GM21360 (cell line): ENCODE data around the gene UBE2E3.

ENCODE experiments used
- ATAC-seq: cut with Tn5 transposase; IDR thresholded peaks from one replicate; pipeline ENCODE4 v1.9.1; 2021; ENCODE audit warnings: mild to moderate bottlenecking, moderate library complexity; ENCODE audit not compliant: unreplicated experiment

The UBE2E3 gene

GRCh38 chr2:180980106-180980942 lies at the start of gene UBE2E3:
Gene UBE2E3 (plus strand): TSS chr2:180980605. CDS start chr2:180982043, 1,438 bp downstream.
- ATAC-seq = peak; percentile 72

- no peak for ATAC-seq
Observed at GRCh38 chr2:180931841-180932240, 48.6 kb upstream of the UBE2E3 start.

DNA sequence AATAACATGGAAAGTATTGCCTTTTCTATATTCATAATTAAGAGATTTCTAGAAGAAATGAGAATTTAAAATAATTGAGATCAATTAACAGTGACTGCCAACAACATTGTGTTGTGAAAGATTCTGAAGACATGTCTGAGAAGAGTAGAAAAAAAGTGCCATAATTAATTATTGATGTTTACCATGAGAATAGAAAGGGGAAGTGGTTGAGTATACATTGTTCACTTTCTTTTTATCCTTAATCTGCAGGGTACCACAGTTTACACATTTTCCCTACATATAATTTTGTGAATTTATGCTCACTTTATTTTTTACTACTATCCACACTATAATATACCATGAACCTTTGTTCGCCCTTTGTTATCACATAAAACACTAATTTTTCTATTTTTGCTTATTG lies 47.1 kb upstream of the UBE2E3 start:
- ATAC-seq = no peak

DNA sequence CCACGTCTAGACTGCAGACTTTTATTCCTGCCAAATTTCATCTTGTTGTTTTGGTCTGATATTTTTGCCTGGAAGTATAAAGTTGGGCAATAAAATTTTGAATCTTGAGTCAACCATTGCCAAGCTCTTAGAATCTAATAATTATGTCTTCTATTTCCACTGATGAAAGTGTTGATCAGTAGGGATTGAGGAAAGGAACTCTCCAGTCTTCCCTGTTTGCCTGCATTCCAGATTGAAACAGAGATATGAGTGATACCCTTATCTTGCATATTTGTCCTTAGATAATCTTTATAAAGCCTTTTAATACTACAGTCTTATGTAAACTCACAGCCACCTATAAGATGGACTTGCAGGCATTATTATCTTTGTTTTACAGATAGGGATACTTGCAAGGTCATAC lies 45.5 kb upstream of the UBE2E3 start:
- ATAC-seq = no peak

DNA sequence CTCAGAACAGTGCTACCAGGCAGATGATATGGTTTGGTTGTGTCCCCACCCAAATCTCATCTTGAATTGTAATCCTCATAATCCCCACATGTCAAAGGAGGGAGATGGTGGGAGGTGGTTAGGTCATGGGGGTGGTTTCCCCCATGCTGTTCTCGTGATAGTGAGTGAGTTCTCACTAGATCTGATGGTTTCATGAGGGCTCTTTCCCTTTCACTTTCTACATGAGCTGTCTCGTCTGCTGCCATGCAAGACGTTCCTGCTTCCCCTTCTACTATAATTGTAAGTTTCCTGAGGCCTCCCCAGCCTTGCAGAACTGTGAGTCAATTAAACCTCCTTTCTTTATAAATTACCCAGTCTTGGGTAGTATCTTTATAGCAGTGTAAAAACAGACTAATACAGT lies 42.9 kb upstream of the UBE2E3 start:
- ATAC-seq = peak; percentile 91

GRCh38 chr2:180938451-180938850 lies 42.0 kb upstream of the UBE2E3 start:
- ATAC-seq = peak; percentile 55

DNA sequence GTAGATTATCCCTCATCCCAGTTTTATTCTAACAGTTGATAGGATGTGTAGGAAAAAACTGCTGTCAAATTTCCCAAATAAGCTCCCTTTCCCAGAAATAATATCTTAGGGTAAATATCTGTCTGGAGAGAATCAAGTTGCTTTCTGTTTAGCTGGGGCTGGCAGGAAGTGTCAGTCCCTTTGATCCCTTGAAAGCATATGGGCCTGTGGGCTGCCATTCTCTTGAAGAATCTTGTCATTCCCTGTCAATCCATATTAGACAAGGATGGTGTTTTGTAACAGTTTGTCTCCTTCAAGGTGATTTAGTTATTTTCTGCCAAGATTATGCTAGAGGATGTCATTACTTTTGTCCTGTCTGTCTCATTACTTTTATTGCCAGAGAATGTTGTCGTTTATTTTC lies 37.1 kb upstream of the UBE2E3 start:
- no peak for ATAC-seq

DNA sequence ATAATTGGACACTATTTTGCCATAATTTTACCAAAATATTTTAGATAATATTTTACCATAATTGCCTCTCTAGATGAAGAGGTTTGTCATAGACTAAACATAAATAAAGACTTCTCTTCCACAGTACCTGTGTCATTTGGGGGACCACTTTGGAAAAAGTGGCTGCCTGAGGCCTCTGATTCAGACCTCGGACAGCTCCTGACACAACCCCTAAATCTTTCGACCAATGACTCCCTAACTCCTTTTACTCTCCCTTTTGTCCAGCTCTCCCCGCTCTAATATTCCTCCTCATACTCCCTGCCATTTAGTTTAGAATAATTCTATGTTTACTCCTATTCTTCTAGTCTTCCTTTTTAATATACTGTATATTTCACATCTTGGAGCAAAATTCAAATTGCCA lies 36.0 kb upstream of the UBE2E3 start:
- no peak for ATAC-seq

GRCh38 chr2:180947208-180947689 lies 33.2 kb upstream of the UBE2E3 start:
- ATAC-seq = no peak

DNA sequence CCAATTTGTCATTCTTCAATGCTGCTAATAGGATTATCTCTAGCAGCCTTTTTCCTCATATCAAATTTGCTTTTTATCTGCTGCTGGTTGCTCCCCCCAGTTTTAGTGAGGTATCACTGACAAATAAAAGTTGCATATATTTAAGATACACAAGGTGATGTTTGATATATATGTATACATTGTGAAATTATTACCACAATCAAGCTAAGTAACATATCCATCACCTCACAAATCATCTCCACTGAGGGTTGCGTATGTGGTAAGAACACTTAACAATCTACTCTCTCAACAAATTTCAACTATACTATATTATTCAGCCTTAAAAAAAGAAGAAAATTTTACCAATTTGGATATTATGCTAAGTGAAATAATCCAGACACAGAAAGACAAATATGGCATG lies 30.5 kb upstream of the UBE2E3 start:
- ATAC-seq = no peak

GRCh38 chr2:180952082-180952481 lies 28.3 kb upstream of the UBE2E3 start:
- ATAC-seq = peak; percentile 51

GRCh38 chr2:180952731-180953336 lies 27.6 kb upstream of the UBE2E3 start:
- ATAC-seq = no peak

DNA sequence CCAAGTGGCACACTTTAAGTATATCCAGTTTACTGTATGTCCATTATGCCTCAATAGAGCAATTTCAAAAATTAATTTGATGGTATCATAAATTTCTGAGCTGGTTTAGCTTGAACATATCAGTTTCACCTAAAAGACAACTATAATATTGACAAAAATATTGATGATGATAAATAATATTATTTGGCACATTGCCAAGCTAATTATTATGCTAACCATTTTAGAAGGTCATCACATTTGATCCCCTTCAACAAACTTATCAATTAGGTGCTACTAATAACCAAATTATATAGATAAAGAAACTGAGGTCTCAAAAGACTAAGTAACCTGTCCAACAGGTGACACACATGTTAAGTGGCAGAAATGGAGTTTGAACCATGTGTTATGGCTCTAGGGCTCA lies 26.9 kb upstream of the UBE2E3 start:
- ATAC-seq = no peak

GRCh38 chr2:180955101-180955500 lies 25.3 kb upstream of the UBE2E3 start:
- ATAC-seq = no peak

DNA sequence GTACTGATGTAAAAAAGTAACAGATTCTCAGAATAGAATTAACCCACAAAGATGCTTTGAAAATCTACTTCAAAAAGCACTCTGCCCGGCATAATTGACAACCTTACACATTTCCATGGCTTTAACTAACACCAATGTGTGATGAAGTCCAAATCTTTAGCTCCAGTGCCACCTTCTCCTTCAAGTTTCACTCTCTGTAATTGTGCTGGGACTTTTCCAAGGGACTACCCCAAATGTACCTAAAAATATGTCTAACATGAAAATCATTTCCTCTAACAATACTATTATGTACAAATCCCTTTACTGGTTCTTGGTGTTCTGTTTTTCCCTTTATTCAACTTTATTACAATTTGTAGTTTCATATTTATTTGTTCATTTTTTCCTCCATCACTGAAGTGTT lies 20.6 kb upstream of the UBE2E3 start:
- ATAC-seq = no peak

DNA sequence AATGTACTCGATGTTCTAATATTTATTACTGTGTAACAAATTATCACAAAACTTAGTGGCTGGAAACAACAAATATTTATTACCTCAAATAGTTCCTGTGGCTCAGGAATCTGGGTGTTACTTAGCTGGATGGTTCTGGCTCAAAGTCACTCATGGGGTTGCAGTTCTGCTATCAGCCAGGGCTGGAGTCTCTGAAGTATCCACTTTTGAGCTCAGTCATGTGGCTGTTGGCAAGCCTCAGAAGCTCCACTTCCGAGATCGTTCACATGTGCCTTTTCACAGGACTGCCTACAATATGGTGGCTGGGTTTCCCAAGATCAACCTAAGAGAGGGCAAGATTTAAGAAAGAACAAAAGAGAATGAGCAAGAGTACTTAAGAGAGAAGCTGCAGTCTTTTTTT lies 19.4 kb upstream of the UBE2E3 start:
- ATAC-seq = no peak

DNA sequence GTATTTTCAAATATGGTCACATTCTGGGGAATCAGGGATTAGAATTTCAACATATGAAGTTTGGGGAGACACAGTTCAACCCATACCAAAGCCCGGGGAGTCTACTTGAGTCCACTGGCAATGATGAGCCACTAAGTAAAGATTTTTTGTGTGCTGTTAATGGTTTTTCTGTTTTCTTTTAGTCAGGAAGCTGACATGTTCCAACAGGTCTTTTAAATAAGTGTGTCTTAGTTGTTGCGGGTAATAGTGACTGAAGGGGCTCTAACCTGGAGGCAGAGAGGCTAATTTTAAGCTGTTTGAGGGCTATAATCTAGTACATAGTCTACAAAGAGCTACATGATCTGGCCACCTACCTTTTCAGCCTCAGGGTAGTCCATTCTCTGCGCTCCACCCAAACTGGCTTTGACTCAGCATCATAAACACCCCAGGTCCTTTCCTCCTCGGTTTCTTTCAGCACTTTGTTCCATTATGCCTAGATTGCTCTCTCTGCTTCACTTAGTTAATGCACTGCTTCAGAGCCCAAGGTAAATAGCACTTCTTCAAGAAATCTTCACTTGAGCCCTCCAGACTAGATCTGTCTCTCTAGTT lies 17.6 kb upstream of the UBE2E3 start:
- ATAC-seq = no peak

DNA sequence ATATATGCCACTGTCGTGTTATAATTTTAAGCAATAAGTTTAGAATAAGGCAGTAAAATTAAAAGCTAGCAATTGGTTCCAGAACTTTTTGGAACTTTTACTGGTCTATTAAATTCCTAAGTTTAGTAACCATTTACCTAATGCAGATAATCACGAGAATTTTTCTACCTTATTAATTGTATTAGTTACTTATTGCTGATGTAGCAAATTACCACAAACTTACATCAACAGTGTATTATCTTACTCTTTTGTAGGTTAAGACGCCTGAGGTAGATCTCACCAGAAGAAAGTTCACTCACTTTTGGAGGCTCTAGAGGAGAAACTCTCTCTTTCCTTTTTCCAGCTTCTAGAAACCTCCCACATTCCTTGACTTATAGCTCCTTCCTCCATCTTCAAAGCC lies 14.0 kb upstream of the UBE2E3 start:
- ATAC-seq = no peak

GRCh38 chr2:180969124-180969523 lies 11.3 kb upstream of the UBE2E3 start:
- no peak for ATAC-seq

DNA sequence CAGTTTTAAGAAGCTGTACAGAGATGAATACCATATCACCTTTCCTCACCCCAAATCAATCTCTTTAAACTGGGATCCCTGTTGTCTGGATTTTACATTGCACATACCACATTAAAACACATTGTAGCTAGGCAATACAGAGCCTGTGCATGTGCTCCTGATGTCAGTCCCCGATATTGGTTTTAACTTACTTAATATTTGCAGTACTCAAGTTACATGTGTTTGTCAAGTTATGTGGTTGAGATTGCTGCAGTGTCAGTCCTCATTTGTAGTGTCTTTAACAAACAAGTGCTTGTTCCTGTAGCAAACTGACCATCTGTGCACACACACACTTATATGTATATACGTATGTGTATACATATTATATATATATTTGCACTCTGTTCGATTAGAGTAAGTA lies 10.4 kb upstream of the UBE2E3 start:
- no peak for ATAC-seq

DNA sequence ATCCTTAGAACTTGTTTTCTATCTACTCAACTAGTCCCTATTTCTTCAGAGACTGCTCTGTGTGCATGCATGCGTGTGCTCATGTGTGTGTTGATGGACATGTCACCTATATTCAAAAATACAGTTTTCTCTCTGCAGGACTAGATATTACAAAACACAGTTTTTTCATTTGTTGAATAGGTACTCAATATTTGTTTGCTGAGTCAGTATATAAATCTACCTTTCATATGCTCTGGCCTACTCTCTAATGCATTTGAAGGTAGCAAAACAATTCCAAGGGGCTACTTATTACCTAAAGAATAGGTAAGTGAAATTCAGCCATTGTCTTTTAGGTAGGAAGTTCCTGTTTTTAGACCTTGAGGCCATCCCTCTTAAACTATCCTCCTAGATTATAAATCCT lies 8.6 kb upstream of the UBE2E3 start:
- ATAC-seq = no peak

DNA sequence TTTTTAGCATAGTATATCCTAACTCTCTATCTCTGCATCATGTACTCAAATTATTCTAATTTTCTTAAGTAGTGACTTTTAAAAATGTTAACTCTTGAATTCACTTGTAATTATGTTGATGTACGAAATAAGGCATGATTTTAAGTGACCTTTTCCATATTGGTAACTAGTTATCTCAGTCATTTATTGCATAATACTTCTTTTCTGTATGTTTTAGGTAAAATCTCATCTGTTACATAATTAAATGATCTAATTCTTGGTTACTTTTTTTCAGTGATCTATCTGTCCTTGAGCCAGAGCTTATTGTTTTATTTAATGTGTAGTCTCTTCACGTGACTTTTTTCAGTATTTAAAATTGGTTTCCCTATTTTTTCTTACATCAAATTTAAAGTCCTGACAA lies 4.8 kb upstream of the UBE2E3 start:
- no peak for ATAC-seq
